Measurements from ENCODE around the gene HORMAD2. TPM values are rescaled to one million over a fixed set of nuclear protein-coding genes. Genes with fewer than 3 reads are reported as not detected.

The HORMAD2 gene, protein sequence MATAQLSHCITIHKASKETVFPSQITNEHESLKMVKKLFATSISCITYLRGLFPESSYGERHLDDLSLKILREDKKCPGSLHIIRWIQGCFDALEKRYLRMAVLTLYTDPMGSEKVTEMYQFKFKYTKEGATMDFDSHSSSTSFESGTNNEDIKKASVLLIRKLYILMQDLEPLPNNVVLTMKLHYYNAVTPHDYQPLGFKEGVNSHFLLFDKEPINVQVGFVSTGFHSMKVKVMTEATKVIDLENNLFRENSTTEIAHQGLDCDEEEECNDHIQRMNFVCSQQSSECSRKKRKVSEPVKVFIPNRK
- total RNA-seq (under 1 TPM in 1 of 2 donors, not detected in 1; 0.46 TPM), polyA plus RNA-seq (under 1 TPM in 1 of 2 donors, not detected in 1; 0.02 TPM)
- long read RNA-seq, donor 1, result 0 reads
- long read RNA-seq, donor 2, result 0 reads
- long read RNA-seq, donor 3, result 0 reads
- long read RNA-seq, donor 4, result 0 reads
- long read RNA-seq, donor 5, result 0 reads

DNA sequence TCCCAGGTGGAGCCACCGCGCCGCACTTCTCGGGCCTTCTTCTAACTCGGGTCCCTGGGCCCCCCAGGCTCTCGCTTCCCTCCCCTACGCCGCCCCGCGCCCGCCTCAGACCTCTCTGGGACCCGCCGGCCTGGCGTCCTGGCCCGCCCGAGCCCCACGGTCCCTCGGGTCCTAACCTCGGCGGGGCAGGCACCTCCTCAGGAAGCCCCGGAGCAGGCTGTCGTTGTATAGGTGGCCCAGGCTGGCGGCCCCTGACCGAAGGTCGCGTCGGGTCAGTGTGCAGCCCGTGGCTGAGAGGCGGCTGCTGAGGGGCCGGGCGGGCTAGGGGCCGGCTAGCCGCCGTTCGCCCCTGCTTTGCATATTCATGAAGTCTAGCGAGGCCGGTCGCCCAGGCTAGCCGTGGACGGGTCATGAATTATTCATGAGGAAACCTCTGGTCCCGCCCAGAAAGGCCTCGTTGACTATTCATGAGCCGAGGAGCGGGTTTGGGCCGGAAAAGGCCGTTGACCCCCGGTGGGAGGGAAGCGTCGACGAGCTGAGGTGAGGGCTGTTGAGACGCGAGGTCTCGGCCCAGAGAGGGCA, at the start of gene HORMAD2:
Gene HORMAD2 (plus strand): TSS at position 513 of the 582 bp plus-strand sequence. CDS start 13,489 bp downstream, outside the sequence.
- H3K27me3 ChIP-seq (ENCODE audit: control insufficient read depth in 3 of 3, insufficient read depth in 3 of 3, low read length in 2 of 3), result peaks cover 0 to under 1% (median 0%) of the 10 kb centered on the region in 3 donors
- H3K4me1 ChIP-seq (ENCODE audit: control insufficient read depth in 5 of 5, insufficient read depth in 5 of 5, low read length in 5 of 5), result peaks cover 0 to 5% (median 0%) of the 10 kb centered on the region in 5 donors
- peaks cover 0 to 3% (median 0%) of the 10 kb centered on the region in 4 donors for H3K9me3 ChIP-seq (ENCODE audit: control insufficient read depth in 4 of 4, insufficient read depth in 3 of 4, low read length in 3 of 4)
- peak; percentile 34 to 66 (median 65) for DNase-seq
- no peak within 1 kb of the TSS for H3K27ac ChIP-seq (ENCODE audit: low read depth in 1 of 2, low read length in 1 of 2)
- WGBS, 2 donors, result 20 to 28% methylated on average over 53 of the region's 53 CpGs
- no peak within 1 kb of the TSS for H3K9ac ChIP-seq (ENCODE audit: insufficient read depth in 1 of 2, low read length in 2 of 2)
- H3K36me3 ChIP-seq (ENCODE audit: control insufficient read depth in 4 of 4, insufficient read depth in 4 of 4, low read length in 4 of 4), result no peaks in the 10 kb centered on the region
- TF ChIP-seq, protein P1, sequence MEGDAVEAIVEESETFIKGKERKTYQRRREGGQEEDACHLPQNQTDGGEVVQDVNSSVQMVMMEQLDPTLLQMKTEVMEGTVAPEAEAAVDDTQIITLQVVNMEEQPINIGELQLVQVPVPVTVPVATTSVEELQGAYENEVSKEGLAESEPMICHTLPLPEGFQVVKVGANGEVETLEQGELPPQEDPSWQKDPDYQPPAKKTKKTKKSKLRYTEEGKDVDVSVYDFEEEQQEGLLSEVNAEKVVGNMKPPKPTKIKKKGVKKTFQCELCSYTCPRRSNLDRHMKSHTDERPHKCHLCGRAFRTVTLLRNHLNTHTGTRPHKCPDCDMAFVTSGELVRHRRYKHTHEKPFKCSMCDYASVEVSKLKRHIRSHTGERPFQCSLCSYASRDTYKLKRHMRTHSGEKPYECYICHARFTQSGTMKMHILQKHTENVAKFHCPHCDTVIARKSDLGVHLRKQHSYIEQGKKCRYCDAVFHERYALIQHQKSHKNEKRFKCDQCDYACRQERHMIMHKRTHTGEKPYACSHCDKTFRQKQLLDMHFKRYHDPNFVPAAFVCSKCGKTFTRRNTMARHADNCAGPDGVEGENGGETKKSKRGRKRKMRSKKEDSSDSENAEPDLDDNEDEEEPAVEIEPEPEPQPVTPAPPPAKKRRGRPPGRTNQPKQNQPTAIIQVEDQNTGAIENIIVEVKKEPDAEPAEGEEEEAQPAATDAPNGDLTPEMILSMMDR (IDR thresholded peaks at IDR 0.05; ENCODE audit: control extremely low read depth, extremely low read depth), result no peak
- H3K4me3 ChIP-seq, result no peak within 1 kb of the TSS
- ATAC-seq (ENCODE audit: insufficient read depth, low FRiP score), result peak; percentile 64

DNA sequence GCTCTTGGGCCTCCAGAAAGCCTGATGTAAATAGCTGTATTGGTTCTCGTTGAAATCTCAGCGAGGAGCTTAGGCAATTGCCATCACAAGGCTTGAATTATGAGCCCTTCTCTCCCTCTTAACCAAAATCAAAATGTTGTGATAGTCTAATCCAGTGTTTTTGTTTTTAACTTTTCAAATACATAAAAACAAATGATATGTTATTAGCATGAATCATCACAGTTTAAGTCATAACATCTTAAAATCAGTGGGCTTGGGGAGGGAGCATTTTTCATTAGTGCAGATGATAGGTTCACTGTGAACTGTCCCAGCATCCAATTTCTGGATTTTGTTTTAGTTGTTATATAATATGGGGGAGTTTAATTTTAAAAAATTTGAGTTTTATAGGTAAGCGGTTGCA, 48.9 kb upstream of the HORMAD2 start:
- peaks cover 6 to 18% (median 8%) of the 10 kb centered on the region in 4 donors for H3K36me3 ChIP-seq (ENCODE audit: control insufficient read depth in 4 of 4, insufficient read depth in 4 of 4, low read length in 4 of 4)
- H3K4me3 ChIP-seq, result no peak overlapping the region
- WGBS, 2 donors, result 94 to 97% methylated on average over 3 of the region's 3 CpGs
- TF ChIP-seq, protein P1 (IDR thresholded peaks at IDR 0.05; ENCODE audit: control extremely low read depth, extremely low read depth), result no peak
- H3K27ac ChIP-seq (ENCODE audit: low read depth in 1 of 2, low read length in 1 of 2), result no peak overlapping the region
- H3K9me3 ChIP-seq (ENCODE audit: control insufficient read depth in 4 of 4, insufficient read depth in 3 of 4, low read length in 3 of 4), result no peaks in the 10 kb centered on the region
- H3K4me1 ChIP-seq (ENCODE audit: control insufficient read depth in 5 of 5, insufficient read depth in 5 of 5, low read length in 5 of 5), result peaks cover 0 to 4% (median 0%) of the 10 kb centered on the region in 5 donors
- no peak overlapping the region for H3K9ac ChIP-seq (ENCODE audit: insufficient read depth in 1 of 2, low read length in 2 of 2)
- no peaks in the 10 kb centered on the region for H3K27me3 ChIP-seq (ENCODE audit: control insufficient read depth in 3 of 3, insufficient read depth in 3 of 3, low read length in 2 of 3)
- DNase-seq (no peak), ATAC-seq (ENCODE audit: insufficient read depth, low FRiP score) (no peak)

DNA sequence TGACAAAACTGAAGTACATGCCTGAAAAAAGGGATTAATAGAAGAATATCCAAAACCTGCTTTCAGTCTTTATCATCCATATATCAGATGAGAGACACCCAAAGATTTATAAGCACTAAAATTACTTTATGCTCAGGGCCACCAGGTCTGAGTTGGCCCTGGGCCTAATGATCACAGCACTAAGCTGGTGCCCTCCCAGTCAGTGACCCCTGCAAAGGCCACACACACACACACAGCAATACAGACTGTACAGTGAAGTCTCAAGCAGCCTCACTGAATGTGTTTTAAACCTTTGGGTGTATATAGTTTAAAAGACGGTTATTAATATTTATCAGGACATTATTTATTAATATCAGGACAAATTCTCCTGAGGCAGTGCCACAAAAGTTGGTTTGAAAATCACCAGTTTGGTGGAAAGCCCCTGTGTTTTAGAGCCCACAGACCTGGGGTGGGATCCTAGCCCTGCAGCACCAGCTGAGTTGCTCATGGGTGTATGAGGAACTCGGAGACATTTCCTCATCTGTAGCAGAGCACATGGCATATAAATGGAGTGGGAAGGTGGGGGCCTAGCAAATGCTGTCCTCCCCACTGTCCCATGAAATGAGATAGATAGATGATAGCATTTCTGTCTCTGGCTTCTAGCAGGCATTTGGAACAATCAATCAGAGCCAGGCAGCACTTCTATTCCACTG, 48.4 kb upstream of the HORMAD2 start:
- DNase-seq, result no peak
- Histone ChIP-seq H3K27me3 (ENCODE audit: control insufficient read depth in 3 of 3, insufficient read depth in 3 of 3, low read length in 2 of 3) (no peaks in the 10 kb centered on the region), H3K27ac (ENCODE audit: low read depth in 1 of 2, low read length in 1 of 2) (no peak overlapping the region), H3K4me1 (ENCODE audit: control insufficient read depth in 5 of 5, insufficient read depth in 5 of 5, low read length in 5 of 5) (peaks cover 0 to 4% (median 0%) of the 10 kb centered on the region in 5 donors), H3K4me3 (no peak overlapping the region), H3K36me3 (ENCODE audit: control insufficient read depth in 4 of 4, insufficient read depth in 4 of 4, low read length in 4 of 4) (peaks cover under 1 to 14% (median 7%) of the 10 kb centered on the region in 4 donors), H3K9ac (ENCODE audit: insufficient read depth in 1 of 2, low read length in 2 of 2) (no peak overlapping the region), H3K9me3 (ENCODE audit: control insufficient read depth in 4 of 4, insufficient read depth in 3 of 4, low read length in 3 of 4) (no peaks in the 10 kb centered on the region)
- TF ChIP-seq, protein P1 (IDR thresholded peaks at IDR 0.05; ENCODE audit: control extremely low read depth, extremely low read depth), result no peak
- ATAC-seq (ENCODE audit: insufficient read depth, low FRiP score), result no peak
- WGBS, 2 donors, result 63 to 84% methylated on average over 2 of the region's 2 CpGs
